Measurements from ENCODE around the gene NPPB.

Gene NPPB

DNA sequence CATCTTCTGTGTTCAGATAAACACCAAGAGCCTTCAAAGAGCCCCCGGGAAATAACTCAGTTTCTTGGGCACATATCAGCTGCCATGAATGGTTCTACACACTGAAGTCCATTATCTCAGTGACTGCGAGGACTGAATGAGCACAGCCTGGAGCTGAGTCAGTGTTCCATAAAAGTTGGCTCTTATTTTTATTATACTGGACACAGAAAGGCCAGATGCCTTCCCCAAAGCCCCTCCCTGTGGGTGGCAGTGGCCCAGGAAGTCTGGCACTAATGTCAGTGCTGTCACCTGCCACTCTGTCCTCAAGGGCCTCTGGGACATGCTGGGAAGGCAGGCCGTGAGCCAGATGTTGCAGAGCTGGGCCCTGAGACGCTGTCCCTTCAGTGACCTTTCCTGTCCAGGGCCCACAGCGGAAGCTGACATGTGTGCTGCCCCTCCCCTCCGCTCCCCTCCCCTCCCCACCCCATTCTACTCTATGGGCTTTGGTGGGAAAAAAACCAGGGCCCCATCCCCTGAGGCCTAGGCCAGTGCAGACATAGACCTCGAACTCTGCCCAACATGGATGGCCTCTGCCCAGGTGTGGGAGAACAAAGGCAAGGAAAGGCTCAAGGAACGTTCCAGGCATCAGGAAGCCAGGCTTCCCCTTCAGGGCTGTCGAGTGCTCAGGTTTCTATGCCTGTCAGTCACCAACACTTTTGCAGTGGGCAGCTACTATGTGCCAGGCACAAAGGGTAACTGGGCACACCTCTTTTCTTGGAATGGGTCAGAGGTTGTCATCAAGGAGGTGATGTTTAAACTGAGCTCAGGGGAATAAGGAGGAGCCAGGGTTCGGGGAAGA lies 22.4 kb upstream of the NPPB start:
- no peak for DNase-seq (ENCODE audit: low read depth)

DNA sequence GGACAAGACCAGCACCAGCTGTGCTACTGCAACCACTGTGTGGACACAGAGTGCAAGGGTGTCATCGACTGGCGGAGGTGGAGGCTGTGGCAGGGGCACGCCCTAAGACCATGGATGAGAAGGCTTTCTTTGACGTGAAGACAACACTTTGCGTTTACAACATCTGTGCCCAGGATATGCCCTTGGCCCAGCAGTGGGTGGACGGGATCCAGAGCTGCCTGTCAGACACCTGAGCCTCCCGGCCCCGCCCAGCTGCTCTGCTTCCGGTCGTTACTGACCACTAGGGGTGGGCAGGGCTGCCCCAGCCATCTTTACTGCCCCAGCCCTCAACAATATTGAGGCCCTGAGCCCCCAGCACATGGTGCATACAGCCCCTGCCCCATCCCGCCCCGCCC lies 21.4 kb upstream of the NPPB start:
- no peak for DNase-seq (ENCODE audit: low read depth)

DNA sequence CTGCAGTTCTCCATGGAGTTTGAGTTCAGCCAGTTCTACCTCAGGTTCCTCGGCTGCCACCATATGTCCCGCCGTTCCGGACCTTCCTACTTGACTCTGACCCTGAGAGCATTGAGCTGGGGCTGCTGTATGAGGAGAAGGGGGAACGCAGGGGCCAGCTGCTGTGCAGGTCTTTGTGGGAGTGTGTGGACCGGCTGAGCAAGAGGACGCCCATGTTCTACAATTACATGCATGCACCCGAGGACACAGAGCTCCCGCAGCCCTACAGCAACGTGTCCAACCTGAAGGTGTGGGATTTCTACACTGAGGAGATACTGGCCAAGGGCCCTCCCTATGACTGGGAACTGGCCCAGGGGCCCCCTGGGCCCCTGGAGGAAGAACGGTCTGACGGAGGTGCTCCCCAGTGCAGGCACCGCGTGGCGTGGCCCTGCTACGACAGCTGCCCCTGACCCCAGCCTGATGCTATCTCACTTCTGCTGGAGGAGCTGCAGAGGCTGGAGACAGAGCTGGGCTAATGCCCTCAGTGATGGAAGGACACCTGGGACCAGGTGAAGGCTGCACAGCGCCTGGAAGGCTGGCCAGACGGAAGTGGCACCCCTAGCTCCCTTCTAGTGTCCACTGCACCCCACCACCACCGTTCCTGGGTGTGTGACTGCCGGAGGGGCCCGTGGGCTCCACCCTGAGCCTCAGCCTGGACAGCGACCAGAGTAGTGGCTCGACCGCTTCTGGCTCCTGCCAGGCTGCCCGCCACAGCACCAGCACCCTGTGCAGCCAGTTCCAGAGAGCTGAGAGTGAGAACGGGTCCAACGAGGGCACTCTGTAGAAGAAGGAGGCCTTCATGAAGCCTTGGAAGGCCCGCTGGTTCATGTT lies 20.8 kb upstream of the NPPB start:
- no peak for DNase-seq (ENCODE audit: low read depth)

DNA sequence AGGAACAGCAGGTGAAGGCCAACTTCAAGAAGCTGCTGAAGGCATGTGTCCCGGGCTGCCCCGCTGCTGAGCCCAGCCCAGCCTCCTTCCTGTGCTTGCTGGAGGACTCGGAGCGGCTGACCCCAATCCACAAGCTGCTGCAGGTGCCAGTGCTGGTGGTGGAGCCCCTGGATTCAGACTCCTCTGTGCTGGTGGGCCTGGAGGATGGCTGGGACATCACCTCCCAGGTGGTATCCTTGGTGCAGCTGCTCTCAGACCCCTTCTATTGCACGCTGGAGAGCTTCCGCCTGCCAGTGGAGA lies 20.1 kb upstream of the NPPB start:
- no peak for DNase-seq (ENCODE audit: low read depth)

DNA sequence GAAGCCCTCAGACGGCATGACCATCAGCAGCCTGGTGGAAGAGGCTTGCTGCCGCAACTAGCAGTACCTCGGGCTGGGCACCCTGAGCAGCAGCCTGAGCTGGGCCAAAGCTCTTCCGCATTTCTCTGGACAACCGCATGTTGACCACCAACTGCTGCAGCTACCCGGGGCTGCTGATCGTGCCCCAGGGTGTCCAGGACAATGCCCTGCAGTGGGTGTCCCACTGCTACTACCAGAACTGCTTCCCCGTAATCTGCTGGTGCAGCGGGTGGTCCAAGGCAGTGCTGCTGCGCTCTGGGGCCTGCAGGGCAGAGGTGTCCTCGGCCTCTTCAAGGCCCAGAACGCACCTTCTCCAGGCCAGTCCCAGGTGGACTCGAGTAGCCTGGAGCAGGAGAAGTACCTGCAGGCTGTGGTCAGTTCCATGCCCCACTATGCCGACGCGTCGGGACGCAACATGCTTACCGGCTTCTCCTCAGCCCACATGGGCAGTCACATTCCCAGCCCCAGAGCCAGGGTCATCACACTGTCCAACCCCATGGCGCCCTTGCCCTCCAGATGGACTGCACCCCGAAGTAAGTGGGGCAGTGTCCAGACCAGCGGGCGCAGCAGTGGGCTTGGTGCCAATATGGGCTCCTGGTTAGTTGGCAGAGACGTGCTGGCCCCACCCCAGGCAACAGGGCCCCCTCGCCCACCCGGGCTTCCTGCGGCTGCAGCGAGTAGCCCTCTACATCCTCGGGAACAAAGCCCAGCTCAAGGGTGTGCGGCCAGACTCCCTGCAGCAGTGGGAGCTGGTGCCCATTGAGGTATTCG lies 19.5 kb upstream of the NPPB start:
- DNase-seq (ENCODE audit: low read depth): no peak

DNA sequence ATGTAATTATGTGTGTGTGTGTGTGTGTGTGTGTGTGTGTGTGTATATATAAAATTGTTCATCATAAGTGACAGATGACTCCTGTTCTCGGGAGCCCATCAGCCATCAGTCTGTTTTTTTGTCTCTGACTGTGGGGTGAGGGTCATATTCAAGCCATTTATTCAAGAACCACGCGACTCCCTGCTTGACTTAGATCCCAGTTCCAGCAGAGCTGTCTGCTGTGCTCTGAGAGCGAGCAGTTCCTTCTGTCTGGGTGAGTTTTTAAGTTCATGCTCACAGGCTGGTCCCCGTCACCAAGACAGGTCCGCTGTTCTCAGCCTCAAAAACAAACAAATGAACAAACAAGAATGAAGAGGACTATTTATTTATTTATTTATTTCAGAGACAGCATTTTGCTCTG lies 18.3 kb upstream of the NPPB start:
- DNase-seq (ENCODE audit: low read depth): no peak

DNA sequence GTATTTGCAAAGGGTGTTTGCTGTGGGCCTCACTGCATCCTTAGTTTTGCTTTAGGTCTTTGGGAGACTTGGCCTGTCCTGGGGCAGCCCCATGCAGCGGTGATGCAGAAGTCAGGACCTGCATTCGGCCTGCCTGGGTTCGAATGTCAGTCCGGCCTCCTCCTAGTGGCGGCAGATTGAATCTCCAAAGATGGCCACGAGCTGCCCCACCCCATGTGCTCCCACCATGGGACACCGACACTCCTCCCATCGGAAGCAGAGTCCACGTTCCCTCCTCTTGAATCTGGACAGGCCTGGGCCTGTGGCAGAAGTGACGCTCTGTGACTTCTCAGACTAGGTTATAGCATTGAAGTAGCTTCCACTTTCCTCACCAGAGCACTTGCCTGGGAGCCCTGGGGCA lies 16.3 kb upstream of the NPPB start:
- no peak for DNase-seq (ENCODE audit: low read depth)

DNA sequence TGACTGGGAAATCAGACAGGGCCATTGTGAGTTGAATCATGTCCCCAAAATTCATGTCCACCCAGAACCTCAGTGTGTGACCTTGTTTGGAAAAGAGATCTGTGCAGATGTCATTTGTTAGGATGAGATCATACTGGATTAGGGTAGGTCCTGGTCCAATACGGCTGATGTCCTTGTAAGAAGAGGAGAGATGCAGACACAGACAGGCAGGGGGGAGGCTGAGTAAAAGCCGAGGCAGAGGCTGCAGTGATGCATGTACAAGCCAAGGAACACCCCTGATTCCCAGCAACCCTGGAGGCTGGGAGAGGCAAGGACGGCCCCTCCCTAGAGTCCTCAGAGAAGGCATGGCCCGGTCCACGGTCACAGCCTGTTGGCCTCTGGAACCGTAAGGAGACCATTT lies 15.9 kb upstream of the NPPB start:
- DNase-seq (ENCODE audit: low read depth): no peak

DNA sequence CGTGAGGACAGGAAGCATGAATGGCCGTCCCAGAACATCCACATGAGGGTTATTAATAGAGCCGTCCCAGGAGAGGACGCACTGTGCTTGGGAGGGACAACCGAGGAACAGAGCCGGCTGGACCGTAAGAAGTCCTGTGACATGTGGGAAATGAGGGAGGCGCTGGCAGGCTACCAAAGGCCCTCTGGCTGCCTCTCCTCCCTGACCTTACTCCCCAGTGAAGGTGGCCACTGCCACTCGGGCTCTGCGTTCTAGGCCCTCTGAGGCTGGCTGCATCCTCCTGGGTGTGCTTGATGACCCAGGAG lies 15.5 kb upstream of the NPPB start:
- DNase-seq (ENCODE audit: low read depth): no peak

DNA sequence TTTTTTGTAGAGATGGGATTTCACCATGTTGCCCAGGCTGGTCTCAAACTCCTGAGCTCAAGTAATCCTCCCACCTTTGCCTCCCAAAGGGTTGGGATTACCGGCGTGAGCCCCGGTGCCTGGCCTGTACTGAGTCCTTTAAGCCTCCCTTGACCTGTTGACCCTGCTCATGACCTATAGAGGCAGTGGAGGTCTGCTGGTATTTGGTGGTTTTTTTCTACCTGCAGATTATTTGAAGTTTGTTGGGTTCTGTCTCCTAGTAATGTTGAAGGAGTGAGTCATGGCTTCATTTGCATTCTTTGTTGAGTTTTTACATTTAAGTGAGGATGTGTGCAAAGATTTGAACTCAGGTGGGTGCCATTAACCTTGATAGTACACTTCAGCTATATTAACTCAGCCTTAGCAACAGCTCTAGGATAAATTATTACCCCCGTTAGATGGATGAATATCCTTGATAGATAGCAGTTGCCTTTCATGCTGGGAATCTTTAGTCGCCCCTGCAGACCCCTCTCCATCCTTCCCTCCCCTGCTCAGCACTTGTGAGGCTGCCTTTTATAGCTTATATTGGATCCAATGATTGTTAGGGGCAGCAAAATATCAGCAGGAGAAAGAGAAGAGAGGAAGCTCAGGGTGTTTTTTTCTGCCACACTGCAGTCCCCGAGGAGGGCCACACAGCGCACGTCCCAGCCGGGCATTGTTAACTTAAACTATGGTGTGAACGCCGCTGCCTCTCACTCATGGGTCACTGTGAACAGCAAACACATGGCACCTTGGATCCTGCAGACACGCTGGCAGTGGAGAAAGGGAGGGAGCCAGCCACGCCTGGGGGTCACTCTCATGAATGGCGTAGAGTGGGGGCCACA lies 14.9 kb upstream of the NPPB start:
- DNase-seq (ENCODE audit: low read depth): no peak

DNA sequence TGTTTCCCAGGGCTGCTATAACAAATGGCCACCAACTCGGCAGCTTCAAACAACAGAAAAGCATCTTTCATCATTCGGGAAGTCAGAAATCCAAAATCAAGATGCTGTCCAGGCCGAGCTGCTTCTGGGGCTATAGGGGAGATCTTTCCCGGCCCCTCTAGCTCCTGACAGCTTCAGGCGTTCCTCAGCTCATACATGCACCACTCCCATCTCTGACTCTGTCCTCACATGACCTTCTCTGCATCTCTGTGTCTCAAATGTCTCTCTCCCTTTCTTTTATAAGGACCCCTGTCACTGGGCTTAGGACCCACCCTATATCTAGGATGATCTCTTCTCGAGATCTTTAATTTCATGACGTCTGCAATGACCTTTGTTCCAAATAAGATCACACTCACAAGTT lies 13.8 kb upstream of the NPPB start:
- no peak for DNase-seq (ENCODE audit: low read depth)

DNA sequence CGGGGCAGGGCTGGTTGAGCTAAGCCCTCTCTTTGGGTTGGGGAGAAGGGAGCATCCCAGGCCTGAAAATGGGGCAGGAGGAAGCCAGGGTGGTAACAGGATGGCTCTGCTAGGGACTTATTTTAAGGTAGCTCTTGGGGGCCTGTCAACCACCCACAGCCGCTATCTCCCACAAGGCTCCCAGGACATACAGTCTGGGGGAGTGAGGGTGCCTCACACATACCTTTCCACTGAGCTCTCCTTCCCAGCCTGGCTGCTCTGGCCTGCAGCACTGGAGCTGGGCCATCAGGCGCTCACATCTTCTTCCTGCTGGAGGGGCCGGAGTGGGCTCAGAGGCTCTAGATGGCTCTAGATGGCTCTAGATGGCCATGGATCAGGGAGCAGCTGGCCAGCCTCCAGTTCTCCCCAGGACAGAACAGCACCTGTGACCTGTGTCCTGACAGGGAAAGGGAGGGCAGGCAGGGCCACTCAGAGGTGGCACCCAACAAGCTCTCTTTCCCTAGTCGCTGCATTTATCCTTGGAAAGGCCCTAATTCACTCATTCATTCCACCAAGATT lies 11.0 kb upstream of the NPPB start:
- DNase-seq (ENCODE audit: low read depth): no peak

DNA sequence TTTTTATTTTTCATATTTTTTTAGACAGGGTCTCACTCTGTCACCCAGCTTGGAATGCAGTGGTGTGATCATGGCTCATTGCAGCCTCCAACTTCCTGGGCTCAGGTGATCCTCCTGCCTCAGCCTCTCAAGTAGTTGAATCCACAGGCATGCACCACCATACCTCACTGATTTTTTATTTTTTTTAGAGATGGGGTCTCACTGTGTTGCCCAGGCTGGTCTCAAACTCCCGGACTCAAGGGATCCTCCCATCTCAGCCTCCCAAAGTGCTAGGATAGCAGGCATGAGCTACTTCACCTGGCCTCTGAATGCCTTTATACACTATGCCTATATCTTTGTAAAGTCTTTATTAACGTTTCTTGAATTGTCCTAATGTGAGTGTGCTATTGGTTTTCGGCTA lies 10.4 kb upstream of the NPPB start:
- DNase-seq (ENCODE audit: low read depth): no peak

DNA sequence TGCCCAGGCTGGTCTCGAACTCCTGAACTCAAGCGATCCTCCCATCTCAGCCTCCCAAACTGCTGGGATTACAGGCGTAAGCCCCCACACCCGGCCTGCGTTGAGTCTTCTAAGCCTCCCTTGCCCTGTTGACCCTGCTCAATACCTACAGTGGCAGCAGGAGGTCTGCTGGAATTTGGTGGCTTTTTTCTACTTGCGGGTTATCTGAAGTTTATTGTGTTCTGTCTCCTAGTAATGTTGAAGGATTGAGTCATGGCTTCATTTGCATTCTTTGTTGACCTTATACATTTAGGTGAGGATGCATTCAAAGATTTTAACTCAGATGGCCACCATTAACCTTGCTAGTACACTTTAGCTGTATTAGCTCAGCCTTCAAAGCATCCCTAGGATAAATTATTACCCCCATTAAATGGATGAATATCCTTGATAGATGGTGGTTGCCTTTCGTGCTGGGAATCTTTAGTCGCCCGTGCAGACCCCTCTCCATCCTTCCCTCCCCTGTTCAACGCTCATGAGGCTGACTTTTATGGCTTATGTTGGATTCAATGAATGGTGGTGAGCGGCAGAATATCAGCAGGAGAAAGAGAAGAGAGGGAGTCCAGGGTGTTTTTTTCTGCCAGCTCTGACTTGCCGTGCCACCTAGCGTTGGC lies 9.7 kb upstream of the NPPB start:
- no peak for DNase-seq (ENCODE audit: low read depth)

DNA sequence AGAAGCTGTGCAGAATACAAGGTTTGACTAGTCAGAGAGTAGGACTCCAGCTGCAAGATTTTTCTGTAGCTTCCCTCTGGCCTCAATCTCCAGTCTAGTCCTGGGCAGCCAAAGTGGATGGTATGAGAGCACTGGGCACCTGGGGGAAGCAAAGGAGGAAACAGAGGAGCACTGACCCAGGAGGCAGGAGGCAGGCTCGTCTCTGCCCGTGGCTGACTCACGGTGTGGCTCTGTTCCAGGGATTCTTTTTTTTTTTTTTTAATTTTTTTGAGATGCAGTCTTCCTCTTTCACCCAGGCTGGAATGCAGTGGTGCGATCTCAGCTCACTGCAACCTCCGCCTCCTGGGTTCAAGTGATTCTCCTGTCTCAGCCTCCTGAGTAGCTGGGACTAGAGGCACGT lies 4.1 kb upstream of the NPPB start:
- no peak for DNase-seq (ENCODE audit: low read depth)

DNA sequence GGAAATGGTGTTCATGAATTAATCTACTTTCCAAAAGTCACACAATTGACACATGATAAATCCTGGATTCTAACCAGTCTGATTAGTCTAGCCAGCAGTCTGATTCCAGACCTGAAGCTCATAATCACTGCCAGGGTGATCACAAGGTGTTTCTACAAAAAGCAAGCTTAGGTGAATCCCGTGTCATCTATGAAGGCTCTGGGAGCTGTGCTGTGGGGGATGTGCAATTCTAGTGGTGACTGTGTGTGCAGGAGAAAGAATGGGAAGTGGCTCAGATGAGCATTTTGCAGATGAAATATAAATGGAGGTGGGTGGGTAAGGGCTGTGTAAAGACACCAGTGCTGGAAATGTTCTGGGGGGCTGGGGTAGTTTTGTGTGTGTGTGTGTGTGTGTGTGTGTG lies 1.8 kb upstream of the NPPB start:
- DNase-seq (ENCODE audit: low read depth): no peak

DNA sequence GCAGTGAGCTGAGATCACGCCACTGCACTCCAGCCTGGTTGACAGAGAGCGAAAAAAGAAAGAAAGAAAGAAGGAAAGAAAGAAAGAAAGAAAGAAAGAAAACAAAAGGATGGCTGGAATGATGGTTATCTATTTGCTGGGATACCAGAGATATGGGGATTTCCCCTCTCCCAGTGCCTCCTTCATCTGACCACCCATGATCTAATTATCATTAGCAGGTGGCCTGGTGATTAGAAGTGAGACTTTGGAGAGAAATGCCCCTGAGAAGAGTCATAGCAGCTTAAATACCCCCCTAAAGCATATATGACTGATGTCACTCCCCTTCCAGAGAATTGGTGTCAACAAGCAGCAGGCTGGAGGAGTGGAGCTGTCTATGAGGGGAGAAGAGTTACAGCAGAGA lies 1.3 kb upstream of the NPPB start:
- no peak for DNase-seq (ENCODE audit: low read depth)

DNA sequence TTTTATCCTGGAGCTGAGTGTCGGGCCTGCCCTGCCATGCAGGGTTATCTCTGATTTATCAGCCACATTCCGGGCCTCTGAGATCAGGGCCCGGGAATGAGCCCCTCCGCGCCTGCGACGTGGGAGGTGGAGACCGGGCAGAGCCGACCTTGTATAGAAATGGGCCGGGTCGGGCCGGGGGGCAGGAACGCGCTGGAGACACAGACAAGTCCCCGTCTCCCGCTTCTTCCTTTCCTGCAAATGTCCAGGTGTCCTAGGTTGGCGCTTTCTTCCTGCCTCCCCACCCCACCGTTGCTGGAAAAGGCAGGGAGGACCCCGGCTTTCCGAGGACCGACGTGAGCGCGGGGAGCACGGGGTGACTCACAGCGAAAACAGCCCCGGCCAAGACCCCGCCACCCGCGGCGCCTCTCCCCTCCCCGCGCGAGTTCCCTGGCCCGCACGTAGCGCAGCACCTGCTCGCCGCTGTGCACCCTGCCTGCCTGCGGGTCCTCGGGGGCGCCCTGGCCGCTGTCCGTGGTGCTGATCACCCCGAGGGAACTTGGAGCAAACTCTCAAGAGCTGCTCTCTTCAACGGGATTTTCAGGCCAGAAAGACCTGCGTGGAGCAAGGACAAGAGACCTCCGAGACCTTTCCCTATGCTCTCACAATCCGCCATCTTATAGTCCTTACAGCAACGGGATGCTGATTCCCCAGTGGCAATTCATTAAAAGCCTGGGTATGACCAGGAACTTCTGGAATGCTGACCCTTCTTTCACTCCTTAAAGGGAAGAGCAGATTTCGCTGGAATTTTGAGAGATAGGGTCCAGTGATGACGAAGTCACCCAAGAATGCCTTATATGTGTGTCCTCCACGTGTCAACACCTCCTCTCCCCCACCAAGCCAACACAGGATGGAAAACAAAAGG lies 475 bp upstream of the NPPB start:
- DNase-seq (ENCODE audit: low read depth): peak; percentile 65

DNA sequence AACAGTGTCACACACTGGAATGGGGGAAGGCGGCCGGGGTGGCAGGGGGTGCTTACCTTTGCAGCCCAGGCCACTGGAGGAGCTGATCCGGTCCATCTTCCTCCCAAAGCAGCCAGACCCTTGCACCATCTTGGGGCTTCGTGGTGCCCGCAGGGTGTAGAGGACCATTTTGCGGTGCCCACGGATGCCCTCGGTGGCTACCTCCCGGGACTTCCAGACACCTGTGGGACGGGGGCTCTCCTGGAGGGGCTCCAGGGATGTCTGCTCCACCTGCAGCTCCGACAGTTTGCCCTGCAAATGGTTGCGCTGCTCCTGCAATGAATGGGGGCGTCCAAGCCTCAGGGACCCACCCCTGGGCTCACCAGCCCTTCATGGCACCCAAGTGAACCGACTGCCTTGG lies 587 bp downstream of the NPPB start:
- DNase-seq (ENCODE audit: low read depth): no peak

DNA sequence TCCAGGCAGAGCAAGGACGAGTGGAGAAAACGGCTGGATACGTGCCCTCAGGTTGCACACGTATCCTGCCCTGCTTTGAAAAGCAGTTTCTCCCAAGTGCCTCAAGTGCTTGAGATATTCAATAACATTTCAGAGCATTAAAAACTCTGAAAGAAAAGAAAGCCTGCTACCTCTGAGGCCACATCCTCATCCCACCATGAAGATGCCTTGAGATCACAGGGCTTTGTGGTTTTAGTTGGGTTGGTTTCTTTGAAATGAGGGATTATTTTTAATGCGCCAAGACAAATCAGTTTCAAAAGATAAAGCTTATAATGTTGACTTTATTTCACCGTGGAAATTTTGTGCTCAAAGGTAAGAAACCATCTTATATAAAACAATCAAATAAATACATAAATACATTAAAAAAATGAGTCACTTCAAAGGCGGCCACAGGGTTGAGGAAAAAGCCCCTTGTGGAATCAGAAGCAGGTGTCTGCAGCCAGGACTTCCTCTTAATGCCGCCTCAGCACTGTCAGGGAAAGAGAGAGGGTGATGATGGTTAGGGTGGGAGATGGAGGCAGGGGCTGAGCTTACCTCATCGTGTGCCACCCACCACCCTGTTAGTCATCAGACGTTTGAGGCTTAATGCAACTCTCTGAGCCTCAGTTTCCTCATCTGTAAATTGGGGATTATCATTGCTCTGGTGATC lies 1.4 kb downstream of the NPPB start:
- no peak for DNase-seq (ENCODE audit: low read depth)

All from activated T-cell treated with anti-CD3 and anti-CD28 coated beads for 48 hours (primary cell).